NT2/D1 (cell line): ENCODE results near the gene SPINDOC.

Experiments
- DNase-seq: peaks from one replicate; pipeline ENCODE4 v3.0.0-alpha.2; 2011; ENCODE audit warnings: low read depth, low spot score
- H3K27me3 ChIP-seq: 2 replicates; pipeline ENCODE4 v1.6.0; 2011; ENCODE audit warnings: mild to moderate bottlenecking; ENCODE audit not compliant: insufficient read length, insufficient read depth
- H3K36me3 ChIP-seq: 2 replicates; pipeline ENCODE4 v1.6.1; 2011; ENCODE audit warnings: mild to moderate bottlenecking, low read length, mixed read lengths; ENCODE audit not compliant: insufficient read depth, insufficient read length
- H3K4me1 ChIP-seq: 2 replicates; pipeline ENCODE4 v1.5.1; 2011; ENCODE audit not compliant: insufficient read depth, insufficient read length
- H3K4me3 ChIP-seq: 2 replicates; pipeline ENCODE4 v1.5.1; 2011; ENCODE audit warnings: low read depth; ENCODE audit not compliant: insufficient read length
- H3K9ac ChIP-seq: 2 replicates; pipeline ENCODE4 v1.6.0; 2011; ENCODE audit warnings: low read depth; ENCODE audit not compliant: insufficient read length
- H3K9me3 ChIP-seq: 2 replicates; pipeline ENCODE4 v1.5.1; 2011; ENCODE audit warnings: mild to moderate bottlenecking, low read length; ENCODE audit not compliant: insufficient read depth
- SUZ12 ChIP-seq: IDR thresholded peaks from 2 replicates; pipeline ENCODE4 v1.6.1; 2011; ENCODE audit not compliant: insufficient read length, insufficient read depth; ENCODE audit errors: extremely low read depth
- YY1 ChIP-seq: IDR thresholded peaks from 2 replicates; pipeline ENCODE4 v1.6.1; 2011; ENCODE audit not compliant: insufficient read length, insufficient read depth
- ZNF274 ChIP-seq: IDR thresholded peaks from 2 replicates; pipeline ENCODE4 v1.6.1; 2011; ENCODE audit warnings: mild to moderate bottlenecking, low read depth, low read length

The SPINDOC gene

DNA sequence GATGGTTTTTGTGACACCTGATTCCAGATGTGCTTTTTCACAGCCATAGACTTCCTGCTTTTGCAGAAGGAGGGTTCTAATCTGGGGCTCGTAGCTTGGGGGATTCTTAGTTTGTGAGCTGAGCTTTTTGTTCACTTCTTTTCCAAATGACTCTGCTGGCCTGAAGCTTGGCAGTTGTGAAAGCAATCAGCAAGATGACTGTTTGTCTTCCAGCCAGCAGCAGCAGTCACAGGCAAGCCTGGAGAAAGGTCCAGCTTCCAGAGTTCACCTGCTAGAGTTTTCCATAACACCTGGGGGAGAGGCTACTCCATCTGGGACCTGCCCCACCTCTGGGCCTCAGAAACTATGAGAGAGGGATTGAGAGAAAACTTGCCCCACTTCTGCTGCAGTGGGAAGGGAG, 29.8 kb downstream of the SPINDOC start:
- H3K9me3 ChIP-seq, result no peaks in the 10 kb centered on the region
- H3K36me3 ChIP-seq, result peaks cover 25% of the 10 kb centered on the region
- no peaks in the 10 kb centered on the region for H3K27me3 ChIP-seq
- H3K4me1 ChIP-seq, result peaks cover 20% of the 10 kb centered on the region
- TF ChIP-seq ZNF274, result no peak
- no peak for TF ChIP-seq SUZ12
- TF ChIP-seq YY1, result no peak
- H3K9ac ChIP-seq, result no peak overlapping the region
- H3K4me3 ChIP-seq, result no peak overlapping the region
- no peak for DNase-seq

DNA sequence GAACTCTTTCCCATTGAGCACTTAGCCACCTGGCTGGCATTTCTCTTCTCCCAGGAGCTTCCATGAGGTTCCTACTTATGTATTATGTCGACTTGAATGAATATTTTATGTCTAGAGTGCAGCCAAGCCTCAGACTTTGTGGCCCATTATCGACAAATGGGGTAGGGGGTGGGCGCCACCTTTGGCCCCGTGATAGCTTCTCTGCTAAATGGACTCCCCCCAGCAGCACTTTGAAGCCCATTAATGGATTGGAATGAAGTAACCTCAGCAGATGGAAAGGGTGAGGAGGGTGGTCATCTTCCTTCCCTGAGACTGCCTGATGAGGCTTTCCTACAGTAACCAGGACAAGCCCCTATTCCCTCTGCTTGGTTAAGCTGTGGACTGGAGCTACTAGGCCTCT, 31.6 kb downstream of the SPINDOC start:
- Histone ChIP-seq H3K27me3 (no peaks in the 10 kb centered on the region), H3K4me1 (peaks cover 18% of the 10 kb centered on the region), H3K9ac (no peak overlapping the region), H3K9me3 (no peaks in the 10 kb centered on the region), H3K4me3 (no peak overlapping the region), H3K36me3 (peaks cover 32% of the 10 kb centered on the region)
- TF ChIP-seq ZNF274 (no peak), YY1 (no peak), SUZ12 (no peak)
- DNase-seq, result no peak

DNA sequence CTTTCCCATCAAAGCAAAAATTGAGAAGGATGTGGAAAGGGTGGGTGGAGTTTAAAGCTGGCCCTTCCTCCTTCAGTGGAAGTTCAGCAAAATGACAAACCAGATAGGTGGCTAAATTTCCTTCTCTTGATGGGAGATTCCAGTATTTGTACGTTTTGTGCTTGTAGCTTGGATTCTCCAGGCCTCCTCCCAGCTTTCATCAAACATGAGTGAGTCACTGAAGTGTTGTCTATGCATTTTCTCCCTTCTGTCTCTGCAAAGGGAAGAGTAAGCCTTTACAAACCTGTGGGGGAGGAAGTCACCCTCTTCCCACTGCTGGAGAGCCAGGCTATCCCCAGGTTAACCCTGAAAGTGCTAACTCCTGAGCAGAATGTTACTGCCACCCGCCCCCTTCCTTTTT, 32.0 kb downstream of the SPINDOC start:
- Histone ChIP-seq H3K27me3 (no peaks in the 10 kb centered on the region), H3K9ac (no peak overlapping the region), H3K36me3 (peaks cover 33% of the 10 kb centered on the region), H3K4me1 (peaks cover 17% of the 10 kb centered on the region), H3K4me3 (no peak overlapping the region), H3K9me3 (no peaks in the 10 kb centered on the region)
- TF ChIP-seq YY1, result no peak
- no peak for TF ChIP-seq ZNF274
- TF ChIP-seq SUZ12, result no peak
- no peak for DNase-seq

GRCh38 chr11:63845911-63846310, 32.7 kb downstream of the SPINDOC start:
- H3K36me3 ChIP-seq, result peaks cover 38% of the 10 kb centered on the region
- H3K9me3 ChIP-seq, result no peaks in the 10 kb centered on the region
- TF ChIP-seq ZNF274, result no peak
- no peak for TF ChIP-seq SUZ12
- no peak for TF ChIP-seq YY1
- no peak overlapping the region for H3K9ac ChIP-seq
- H3K4me1 ChIP-seq, result peaks cover 14% of the 10 kb centered on the region
- no peak overlapping the region for H3K4me3 ChIP-seq
- DNase-seq, result no peak
- no peaks in the 10 kb centered on the region for H3K27me3 ChIP-seq

GRCh38 chr11:63846897-63847296, 33.6 kb downstream of the SPINDOC start:
- Histone ChIP-seq H3K9ac (no peak overlapping the region), H3K27me3 (no peaks in the 10 kb centered on the region), H3K4me3 (no peak overlapping the region), H3K9me3 (no peaks in the 10 kb centered on the region), H3K4me1 (peaks cover 14% of the 10 kb centered on the region), H3K36me3 (peaks cover 38% of the 10 kb centered on the region)
- no peak for DNase-seq
- TF ChIP-seq ZNF274 (no peak), SUZ12 (no peak), YY1 (no peak)

GRCh38 chr11:63847363-63847762, 34.1 kb downstream of the SPINDOC start:
- Histone ChIP-seq H3K27me3 (no peaks in the 10 kb centered on the region), H3K9me3 (no peaks in the 10 kb centered on the region), H3K36me3 (peaks cover 38% of the 10 kb centered on the region), H3K4me1 (peaks cover 14% of the 10 kb centered on the region), H3K9ac (no peak overlapping the region), H3K4me3 (no peak overlapping the region)
- no peak for TF ChIP-seq YY1
- no peak for TF ChIP-seq SUZ12
- TF ChIP-seq ZNF274, result no peak
- DNase-seq, result no peak

DNA sequence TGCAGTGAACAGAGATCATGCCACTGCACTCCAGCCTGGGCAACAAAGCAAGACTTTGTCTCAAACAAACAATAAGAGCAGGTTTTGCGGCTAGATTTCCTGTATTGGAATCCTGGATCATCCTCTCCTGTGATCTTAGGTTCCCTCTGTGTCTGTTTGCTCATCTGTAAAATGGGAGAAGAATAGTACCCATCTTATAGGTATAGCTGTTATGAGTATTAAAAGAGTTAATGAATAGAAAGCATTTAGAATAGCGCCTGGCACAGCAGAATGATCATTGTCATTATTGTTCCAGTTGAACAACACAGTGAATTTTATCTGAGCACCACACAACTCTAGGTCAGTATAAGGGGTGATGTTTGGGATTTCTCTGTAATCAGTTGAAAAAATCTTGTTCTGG, 36.4 kb downstream of the SPINDOC start:
- no peak for TF ChIP-seq ZNF274
- no peak for TF ChIP-seq YY1
- TF ChIP-seq SUZ12, result no peak
- DNase-seq, result no peak
- Histone ChIP-seq H3K27me3 (no peaks in the 10 kb centered on the region), H3K4me3 (no peak overlapping the region), H3K36me3 (peaks cover 26% of the 10 kb centered on the region), H3K9me3 (no peaks in the 10 kb centered on the region), H3K4me1 (peaks cover 7% of the 10 kb centered on the region), H3K9ac (no peak overlapping the region)

DNA sequence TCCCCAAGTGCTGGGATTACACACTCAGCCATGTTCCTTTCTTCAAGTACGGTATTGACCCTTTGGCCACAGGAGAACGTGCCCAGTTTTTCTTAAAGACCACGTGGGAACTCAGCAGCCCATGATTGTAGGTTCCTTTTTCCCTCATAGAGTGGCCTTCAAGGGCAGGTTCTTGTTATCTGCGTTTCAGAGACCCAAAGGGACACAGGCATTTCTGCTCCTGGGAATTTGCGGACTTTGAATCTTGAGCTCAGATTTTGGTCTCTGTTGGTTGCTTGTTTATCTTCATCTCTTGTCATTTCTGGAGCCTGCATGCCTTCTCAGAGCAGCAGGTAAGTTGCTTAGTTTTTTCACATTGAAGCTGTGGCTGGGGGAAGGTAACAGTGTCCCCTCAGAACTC, 37.7 kb downstream of the SPINDOC start:
- H3K27me3 ChIP-seq, result no peaks in the 10 kb centered on the region
- H3K36me3 ChIP-seq, result peaks cover 30% of the 10 kb centered on the region
- no peak overlapping the region for H3K9ac ChIP-seq
- peaks cover 5% of the 10 kb centered on the region for H3K4me1 ChIP-seq
- no peak overlapping the region for H3K4me3 ChIP-seq
- H3K9me3 ChIP-seq, result no peaks in the 10 kb centered on the region
- no peak for TF ChIP-seq SUZ12
- no peak for TF ChIP-seq YY1
- TF ChIP-seq ZNF274, result no peak
- no peak for DNase-seq

DNA sequence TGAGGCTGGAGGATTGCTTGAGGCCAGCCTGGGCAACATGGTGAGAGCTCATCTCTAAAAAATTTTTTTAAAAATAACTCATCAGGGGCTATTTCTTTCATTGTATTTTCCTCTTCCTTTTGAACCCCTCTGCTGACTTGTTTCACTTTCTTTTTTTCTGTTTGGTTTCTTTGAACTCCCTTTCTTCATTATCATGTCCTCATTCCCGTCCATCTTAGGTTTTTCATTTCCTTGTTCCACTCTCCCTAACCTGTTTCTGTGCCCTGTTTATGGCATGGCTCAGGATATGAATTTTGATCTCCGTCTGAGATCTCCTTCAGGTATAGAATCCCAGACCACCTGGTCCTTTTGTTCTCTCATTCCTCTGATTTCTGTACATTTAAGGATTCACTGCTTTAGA, 38.1 kb downstream of the SPINDOC start:
- DNase-seq, result no peak
- Histone ChIP-seq H3K9ac (no peak overlapping the region), H3K27me3 (no peaks in the 10 kb centered on the region), H3K4me3 (no peak overlapping the region), H3K36me3 (peaks cover 30% of the 10 kb centered on the region), H3K4me1 (peaks cover 5% of the 10 kb centered on the region), H3K9me3 (no peaks in the 10 kb centered on the region)
- TF ChIP-seq ZNF274 (no peak), SUZ12 (no peak), YY1 (no peak)
